ENCODE results near the gene SEC61A2. TPM values are rescaled to one million over a fixed set of nuclear protein-coding genes. Genes with fewer than 3 reads are reported as not detected.

The SEC61A2 gene
- total and polyA plus RNA-seq, 10 of the 15 experiments (the other 5 are each of a cell fraction or from before 2014, with no cell fraction given), result 3.0 to 36.2 (median 8.6) TPM

DNA sequence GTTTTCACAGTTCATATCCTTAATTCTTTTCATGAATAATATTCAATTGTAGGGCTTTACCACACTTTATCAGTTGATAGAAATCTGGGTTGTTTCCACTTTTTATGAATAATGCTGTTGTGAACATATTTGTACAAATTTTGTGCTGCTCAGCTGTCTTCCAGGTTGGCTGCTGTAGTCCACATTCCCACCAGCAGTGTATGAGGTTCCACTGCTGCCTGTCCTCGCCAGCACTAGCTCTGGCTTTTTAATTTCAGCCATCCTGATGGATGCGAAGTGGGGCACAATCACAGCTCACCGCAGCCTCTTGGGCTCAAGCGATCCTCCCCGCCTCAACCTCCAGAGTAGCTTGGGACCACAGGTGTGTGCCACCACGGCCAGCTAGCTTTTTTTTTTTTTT is 33.5 kb downstream of the SEC61A2 start:
- H4K20me1 ChIP-seq (ENCODE audit: control insufficient read depth, insufficient read depth), result no peaks in the 10 kb centered on the region
- no TSS peak for BruUV-seq (replicated peaks)
- no peak for DNase-seq (ENCODE audit: low read depth, low spot score)
- H3K9me3 ChIP-seq (replicated peaks; ENCODE audit: control insufficient read depth, insufficient read depth, low read length), result no peaks in the 10 kb centered on the region
- no peaks in the 10 kb centered on the region for H3K79me2 ChIP-seq (ENCODE audit: control insufficient read depth, insufficient read depth, low read length)
- POLR2A ChIA-PET, result interaction anchor here (0.5 to 0.7 kb wide), 3 partner anchors 41 to 57 kb away, joined by 3 to 6 read pairs (median 4); no protein-coding TSS in a partner anchor
- FAIRE-seq, result no peak
- no peak overlapping the region for H3K4me2 ChIP-seq (ENCODE audit: control insufficient read depth, insufficient read depth)
- H3K27me3 ChIP-seq (replicated peaks in 1 of 2; ENCODE audit: control insufficient read depth in 2 of 2, insufficient read depth in 2 of 2, low read length in 1 of 2), result no peaks in the 10 kb centered on the region
- RAD21 ChIA-PET (ENCODE audit: unreplicated experiment), result interaction anchor here (0.9 kb wide), 1 partner anchor 33 kb away, joined by 3 read pairs; the partner anchor contains the start of genes CDC123 and NUDT5
- no peaks in the 10 kb centered on the region for H3K4me1 ChIP-seq (ENCODE audit: control insufficient read depth, insufficient read depth, low read length)
- H3K27ac ChIP-seq (ENCODE audit: control insufficient read depth, insufficient read depth), result no peak overlapping the region
- no peak for ATAC-seq
- no peak overlapping the region for H2AFZ ChIP-seq (ENCODE audit: control insufficient read depth, low read depth, low read length)
- WGBS (ENCODE audit: insufficient coverage, insufficient replicate concordance, low lambda C conversion rate, missing lambda C conversion rate), result 97% methylated on average over 6 of the region's 6 CpGs
- peaks cover 17 to 20% of the 10 kb centered on the region in 2 experiments; a peak in 3 of 4 replicates for H3K36me3 ChIP-seq (ENCODE audit: control insufficient read depth in 2 of 2, insufficient read depth in 2 of 2, low read length in 1 of 2)
- CTCF ChIA-PET, result interaction anchor here (0.5 to 0.6 kb wide), 2 partner anchors 109 to 1358 kb away, joined by 3 to 4 read pairs; no protein-coding TSS in a partner anchor
- no peak overlapping the region for H3K9ac ChIP-seq (ENCODE audit: control insufficient read depth, insufficient read depth, low read length)
- no peak overlapping the region for H3K4me3 ChIP-seq
- SMC1A ChIA-PET (ENCODE audit: uncharacterized antibody, unreplicated experiment), result interaction anchor here (1.2 kb wide), 1 partner anchor 10 kb away, joined by 3 read pairs; no protein-coding TSS in a partner anchor
- in situ Hi-C loops (cut with MboI), result no loop called here
- TF ChIP-seq, protein P1, sequence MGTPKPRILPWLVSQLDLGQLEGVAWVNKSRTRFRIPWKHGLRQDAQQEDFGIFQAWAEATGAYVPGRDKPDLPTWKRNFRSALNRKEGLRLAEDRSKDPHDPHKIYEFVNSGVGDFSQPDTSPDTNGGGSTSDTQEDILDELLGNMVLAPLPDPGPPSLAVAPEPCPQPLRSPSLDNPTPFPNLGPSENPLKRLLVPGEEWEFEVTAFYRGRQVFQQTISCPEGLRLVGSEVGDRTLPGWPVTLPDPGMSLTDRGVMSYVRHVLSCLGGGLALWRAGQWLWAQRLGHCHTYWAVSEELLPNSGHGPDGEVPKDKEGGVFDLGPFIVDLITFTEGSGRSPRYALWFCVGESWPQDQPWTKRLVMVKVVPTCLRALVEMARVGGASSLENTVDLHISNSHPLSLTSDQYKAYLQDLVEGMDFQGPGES (IDR thresholded peaks at IDR 0.05), result no peak
- TF ChIP-seq POU2F2 (IDR thresholded peaks at IDR 0.05; ENCODE audit: borderline replicate concordance, low read depth, low read length), result no peak
- TF ChIP-seq ZNF384 (IDR thresholded peaks at IDR 0.05; ENCODE audit: borderline replicate concordance, low read depth, low read length), result no peak
- no peak for TF ChIP-seq TAF1 (IDR thresholded peaks at IDR 0.05; ENCODE audit: borderline replicate concordance, low read depth, low read length)
- no peak for TF ChIP-seq CHD4 (IDR thresholded peaks at IDR 0.05)
- TF ChIP-seq, protein P2, sequence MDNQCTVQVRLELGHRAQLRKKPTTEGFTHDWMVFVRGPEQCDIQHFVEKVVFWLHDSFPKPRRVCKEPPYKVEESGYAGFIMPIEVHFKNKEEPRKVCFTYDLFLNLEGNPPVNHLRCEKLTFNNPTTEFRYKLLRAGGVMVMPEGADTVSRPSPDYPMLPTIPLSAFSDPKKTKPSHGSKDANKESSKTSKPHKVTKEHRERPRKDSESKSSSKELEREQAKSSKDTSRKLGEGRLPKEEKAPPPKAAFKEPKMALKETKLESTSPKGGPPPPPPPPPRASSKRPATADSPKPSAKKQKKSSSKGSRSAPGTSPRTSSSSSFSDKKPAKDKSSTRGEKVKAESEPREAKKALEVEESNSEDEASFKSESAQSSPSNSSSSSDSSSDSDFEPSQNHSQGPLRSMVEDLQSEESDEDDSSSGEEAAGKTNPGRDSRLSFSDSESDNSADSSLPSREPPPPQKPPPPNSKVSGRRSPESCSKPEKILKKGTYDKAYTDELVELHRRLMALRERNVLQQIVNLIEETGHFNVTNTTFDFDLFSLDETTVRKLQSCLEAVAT (IDR thresholded peaks at IDR 0.05), result no peak
- TF ChIP-seq EED (IDR thresholded peaks at IDR 0.05; ENCODE audit: low read depth), result no peak
- no peak for TF ChIP-seq JUNB (IDR thresholded peaks at IDR 0.05)
- no peak for TF ChIP-seq ZSCAN29 (IDR thresholded peaks at IDR 0.05)
- TF ChIP-seq EGR1 (IDR thresholded peaks at IDR 0.05; ENCODE audit: borderline replicate concordance in 1 of 2, low read depth in 2 of 2, low read length in 2 of 2), result no peak
- TF ChIP-seq, protein P3, sequence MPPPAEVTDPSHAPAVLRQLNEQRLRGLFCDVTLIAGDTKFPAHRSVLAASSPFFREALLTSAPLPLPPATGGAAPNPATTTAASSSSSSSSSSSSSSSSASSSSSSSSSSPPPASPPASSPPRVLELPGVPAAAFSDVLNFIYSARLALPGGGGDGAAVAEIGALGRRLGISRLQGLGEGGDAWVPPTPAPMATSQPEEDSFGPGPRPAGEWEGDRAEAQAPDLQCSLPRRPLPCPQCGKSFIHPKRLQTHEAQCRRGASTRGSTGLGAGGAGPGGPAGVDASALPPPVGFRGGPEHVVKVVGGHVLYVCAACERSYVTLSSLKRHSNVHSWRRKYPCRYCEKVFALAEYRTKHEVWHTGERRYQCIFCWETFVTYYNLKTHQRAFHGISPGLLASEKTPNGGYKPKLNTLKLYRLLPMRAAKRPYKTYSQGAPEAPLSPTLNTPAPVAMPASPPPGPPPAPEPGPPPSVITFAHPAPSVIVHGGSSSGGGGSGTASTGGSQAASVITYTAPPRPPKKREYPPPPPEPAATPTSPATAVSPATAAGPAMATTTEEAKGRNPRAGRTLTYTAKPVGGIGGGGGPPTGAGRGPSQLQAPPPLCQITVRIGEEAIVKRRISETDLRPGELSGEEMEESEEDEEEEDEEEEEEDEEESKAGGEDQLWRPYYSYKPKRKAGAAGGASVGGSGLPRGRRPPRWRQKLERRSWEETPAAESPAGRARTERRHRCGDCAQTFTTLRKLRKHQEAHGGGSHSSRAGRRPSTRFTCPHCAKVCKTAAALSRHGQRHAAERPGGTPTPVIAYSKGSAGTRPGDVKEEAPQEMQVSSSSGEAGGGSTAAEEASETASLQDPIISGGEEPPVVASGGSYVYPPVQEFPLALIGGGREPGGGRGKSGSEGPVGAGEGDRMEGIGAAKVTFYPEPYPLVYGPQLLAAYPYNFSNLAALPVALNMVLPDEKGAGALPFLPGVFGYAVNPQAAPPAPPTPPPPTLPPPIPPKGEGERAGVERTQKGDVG (CRISPR knock-in tag; IDR thresholded peaks at IDR 0.05), result no peak
- TF ChIP-seq SIX5 (IDR thresholded peaks at IDR 0.05; ENCODE audit: low read depth, low read length, severe bottlenecking), result no peak
- TF ChIP-seq BACH1 (IDR thresholded peaks at IDR 0.05; ENCODE audit: borderline replicate concordance), result no peak
- TF ChIP-seq ZNF24 (IDR thresholded peaks at IDR 0.05), result no peak
- TF ChIP-seq CBX3 (IDR thresholded peaks at IDR 0.05; ENCODE audit: borderline replicate concordance, low read depth), result no peak
- no peak for TF ChIP-seq IRF4 (IDR thresholded peaks at IDR 0.05; ENCODE audit: low read depth, low read length)
- no peak for TF ChIP-seq TBL1XR1 (IDR thresholded peaks at IDR 0.05; ENCODE audit: low read depth, low read length)
- intact Hi-C loops (cut with micrococcal nuclease; ENCODE audit: unreplicated experiment), result no loop called here
